GM20000 (cell line): ENCODE measurements around the gene ALDH8A1.

Experiments
- DNase-seq: peaks from one replicate; pipeline ENCODE4 v3.0.0; 2012; ENCODE audit warnings: low spot score
- TF ChIP-seq, protein P1 (sequence below): IDR thresholded peaks from 2 replicates; pipeline ENCODE4 v1.5.1; 2012; ENCODE audit warnings: mild to moderate bottlenecking, control low read depth; ENCODE audit errors: extremely low read depth, missing control alignments

The ALDH8A1 gene

DNA sequence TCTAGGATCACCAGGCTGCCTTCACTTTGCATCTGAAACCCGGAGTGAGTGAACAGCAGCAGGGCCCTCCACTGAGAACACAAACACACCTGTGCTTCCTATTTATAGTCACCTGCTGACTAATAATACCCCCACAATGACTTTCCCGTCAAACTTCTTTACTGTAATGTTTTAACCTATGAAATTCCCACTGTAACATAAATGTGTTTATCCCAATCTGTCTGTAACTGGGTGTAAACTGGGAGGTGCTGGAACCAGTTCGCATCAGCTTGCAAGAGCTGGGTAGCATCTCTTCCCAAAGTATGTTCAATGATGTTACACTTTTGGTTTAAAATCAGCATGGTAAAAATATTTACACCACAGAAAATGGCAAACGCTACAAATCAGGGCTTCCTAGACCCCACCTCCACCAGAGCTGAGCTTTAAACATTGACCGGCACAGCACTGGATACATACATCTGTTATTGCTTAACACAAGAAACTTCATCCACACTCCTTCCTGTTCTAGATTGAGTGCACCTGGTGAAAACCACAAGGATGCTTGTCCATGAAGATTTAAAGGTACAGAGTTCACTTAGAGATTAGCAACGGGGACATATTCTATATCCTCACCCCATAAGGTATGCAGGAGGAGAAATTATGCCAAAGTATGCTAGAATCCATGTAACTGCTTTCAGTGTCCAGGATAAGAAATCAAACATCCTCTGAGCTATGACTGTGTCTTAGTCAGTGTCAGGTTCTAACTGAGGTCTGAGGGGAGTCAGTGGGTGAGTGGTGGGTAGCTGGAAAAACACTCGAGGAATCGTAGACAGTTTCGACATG lies 79.0 kb downstream of the ALDH8A1 start:
- peak; percentile 50 for DNase-seq
- TF ChIP-seq, protein P1, sequence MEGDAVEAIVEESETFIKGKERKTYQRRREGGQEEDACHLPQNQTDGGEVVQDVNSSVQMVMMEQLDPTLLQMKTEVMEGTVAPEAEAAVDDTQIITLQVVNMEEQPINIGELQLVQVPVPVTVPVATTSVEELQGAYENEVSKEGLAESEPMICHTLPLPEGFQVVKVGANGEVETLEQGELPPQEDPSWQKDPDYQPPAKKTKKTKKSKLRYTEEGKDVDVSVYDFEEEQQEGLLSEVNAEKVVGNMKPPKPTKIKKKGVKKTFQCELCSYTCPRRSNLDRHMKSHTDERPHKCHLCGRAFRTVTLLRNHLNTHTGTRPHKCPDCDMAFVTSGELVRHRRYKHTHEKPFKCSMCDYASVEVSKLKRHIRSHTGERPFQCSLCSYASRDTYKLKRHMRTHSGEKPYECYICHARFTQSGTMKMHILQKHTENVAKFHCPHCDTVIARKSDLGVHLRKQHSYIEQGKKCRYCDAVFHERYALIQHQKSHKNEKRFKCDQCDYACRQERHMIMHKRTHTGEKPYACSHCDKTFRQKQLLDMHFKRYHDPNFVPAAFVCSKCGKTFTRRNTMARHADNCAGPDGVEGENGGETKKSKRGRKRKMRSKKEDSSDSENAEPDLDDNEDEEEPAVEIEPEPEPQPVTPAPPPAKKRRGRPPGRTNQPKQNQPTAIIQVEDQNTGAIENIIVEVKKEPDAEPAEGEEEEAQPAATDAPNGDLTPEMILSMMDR, result no peak

DNA sequence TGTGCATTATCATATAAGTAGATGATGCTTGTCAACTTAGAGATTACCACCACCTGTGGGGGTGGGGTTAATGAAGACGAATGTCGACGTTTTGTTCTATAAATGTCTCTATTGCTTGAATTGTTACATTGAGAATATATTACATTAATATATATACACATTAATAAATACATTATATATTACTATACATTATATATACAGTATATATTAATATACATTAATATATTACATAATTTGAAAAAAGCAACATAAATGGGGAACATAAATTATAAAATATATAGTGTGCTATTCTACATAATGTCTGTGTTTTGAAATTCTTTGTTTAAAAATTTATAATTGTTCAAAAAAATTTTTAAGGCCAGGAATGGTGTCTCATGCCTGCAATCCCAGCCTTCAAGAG lies 81.1 kb downstream of the ALDH8A1 start:
- TF ChIP-seq, protein P1, result no peak

More for the DNA sequence above, 81.1 kb downstream of the ALDH8A1 start:
- DNase-seq, result no peak
